Measurements from ENCODE around the gene KLKB1.
"Not testable (repeated sequence)": the region's sequence is repeated elsewhere in the genome, so short reads cannot be mapped to it uniquely, and the experiment has no call there.

GRCh38 chr4:186273392-186273789, 46.1 kb downstream of the KLKB1 start:
- not testable (repeated sequence) for TF ChIP-seq CTCF, POLR2AphosphoS5, POLR2A, EP300 (IDR thresholded peaks at IDR 0.05)

Data from gastroesophageal sphincter (tissue), 3 donors.